ENCODE data around the gene MOCS3. TPM values are rescaled to one million over a fixed set of nuclear protein-coding genes. Genes with fewer than 3 reads are reported as not detected.

The MOCS3 gene
- total RNA-seq, 1 experiment from 2014 or later = 13.6 TPM

Other genes with a start within 250 kb of the MOCS3 start
- 2.0 and 2.4 TPM in 2 replicates for gene PARD6B, start 227.2 kb upstream of the MOCS3 start, total RNA-seq (2014; rRNA removed; shearing (Covaris generic); ENCODE audit: low replicate concordance)
- gene BCAS4, start 163.8 kb upstream of the MOCS3 start, total RNA-seq (2014; rRNA removed; shearing (Covaris generic); ENCODE audit: low replicate concordance) = 13.1 and 23.4 TPM in 2 replicates
- 11.6 and 13.8 TPM in 2 replicates for gene ADNP, start 27.4 kb upstream of the MOCS3 start, total RNA-seq (2014; rRNA removed; shearing (Covaris generic); ENCODE audit: low replicate concordance)
- gene DPM1, start 286 bp upstream of the MOCS3 start, total RNA-seq (2014; rRNA removed; shearing (Covaris generic); ENCODE audit: low replicate concordance) = 187 and 483 TPM in 2 replicates
- 65.9 and 68.9 TPM in 2 replicates for gene KCNG1, start 64.3 kb downstream of the MOCS3 start, total RNA-seq (2014; rRNA removed; shearing (Covaris generic); ENCODE audit: low replicate concordance)